ENCODE measurements around the gene RNASE13. TPM values are rescaled to one million over a fixed set of nuclear protein-coding genes. Genes with fewer than 3 reads are reported as not detected.

The RNASE13 gene
- polyA plus RNA-seq (2011; rRNA removed) (not detected in 2 replicates), polyA plus RNA-seq (2017; fragmentation: RNase III; extraction: RNeasy Plus Mini Kit Qiagen cat#74134 plus additional on column Dnase treatment) (not detected in 3 replicates), polyA minus RNA-seq (2011; rRNA and poly(A)+ RNA removed) (not detected in 2 replicates)
- polyA plus RNA-seq (2012; cell fraction: cytosol; rRNA removed) = not detected in 2 replicates
- polyA plus RNA-seq (2012; cell fraction: nucleus; rRNA removed) = not detected in 2 replicates

- TF ChIP-seq ATOH8 (CRISPR knock-in tag; IDR thresholded peaks at IDR 0.05; ENCODE audit: low read depth) (no peak), JUN (IDR thresholded peaks at IDR 0.05) (no peak), USF2 (IDR thresholded peaks at IDR 0.05) (no peak), SREBF2 (IDR thresholded peaks at IDR 0.05) (no peak), CHD4 (IDR thresholded peaks at IDR 0.05; ENCODE audit: borderline replicate concordance) (no peak), SMC3 (IDR thresholded peaks at IDR 0.05) (no peak), CBX8 (IDR thresholded peaks at IDR 0.05) (no peak), RARB (CRISPR knock-in tag; IDR thresholded peaks at IDR 0.05) (no peak), HMGXB4 (CRISPR knock-in tag; IDR thresholded peaks at IDR 0.05; ENCODE audit: borderline replicate concordance) (no peak), CHD2 (IDR thresholded peaks at IDR 0.05; ENCODE audit: low read length, partially characterized antibody) (no peak), HDAC2 (IDR thresholded peaks at IDR 0.05) (no peak), BCL3 (IDR thresholded peaks at IDR 0.05) (no peak), MYC (IDR thresholded peaks at IDR 0.05; ENCODE audit: borderline replicate concordance, low read length) (no peak), ESRRA (IDR thresholded peaks at IDR 0.05; ENCODE audit: borderline replicate concordance, low read length) (no peak), RAD21 (conservative IDR thresholded peaks at IDR 0.05 in 1 of 2, IDR thresholded peaks at IDR 0.05 in 1 of 2) (no peak), FOSL2 (IDR thresholded peaks at IDR 0.05) (no peak), FOSL2 (CRISPR knock-in tag; IDR thresholded peaks at IDR 0.05) (no peak)
- Histone ChIP-seq H3K27ac (no peak within 1 kb of the TSS), H3K9me3 (no peaks in the 10 kb centered on the region), H3K4me1 (no peaks in the 10 kb centered on the region), H3K4me2 (no peak within 1 kb of the TSS), H3K4me3 (no peak within 1 kb of the TSS)
- ChIA-PET POLR2A (no interaction called here), CTCF (interaction anchor here (1.1 to 12.5 kb wide), 8 partner anchors 8 to 75 kb away, joined by 3 to 210 read pairs (median 8); no protein-coding TSS in a partner anchor)
- 30% methylated on average over 5 of the region's 5 CpGs for whole genome bisulfite sequencing (ENCODE audit: missing lambda C conversion rate)
- FAIRE-seq = no peak
- no peak for DNase-seq (ENCODE audit: low read depth in 1 of 2, low spot score in 1 of 2)
- ATAC-seq = no peak
Measured at GRCh38 chr14:21034707-21035106, at the start of gene RNASE13. Gene RNASE13, minus strand, starts transcription at chr14:21034807. Its CDS starts 519 bp downstream, at chr14:21034288.

- 78% methylated on average over 2 of the region's 2 CpGs for WGBS (ENCODE audit: missing lambda C conversion rate)
- CTCF ChIA-PET = interaction anchor here (1.2 to 15.5 kb wide), 8 partner anchors 8 to 72 kb away, joined by 3 to 369 read pairs (median 22); partner anchors contain the start of genes ARHGEF40, TMEM253 and ZNF219
Measured at GRCh38 chr14:21084396-21084795, 49.8 kb upstream of the RNASE13 start.

More at GRCh38 chr14:21084396-21084795, 49.8 kb upstream of the RNASE13 start:
- TF ChIP-seq ATOH8 (CRISPR knock-in tag; IDR thresholded peaks at IDR 0.05; ENCODE audit: low read depth) (no peak), KDM5A (IDR thresholded peaks at IDR 0.05) (no peak), MYC (IDR thresholded peaks at IDR 0.05; ENCODE audit: borderline replicate concordance, low read length) (no peak), EHMT2 (IDR thresholded peaks at IDR 0.05; ENCODE audit: low read depth) (no peak), MAX (IDR thresholded peaks at IDR 0.05) (no peak), HOXA7 (CRISPR knock-in tag; IDR thresholded peaks at IDR 0.05) (no peak), POLR2AphosphoS2 (conservative IDR thresholded peaks at IDR 0.05; ENCODE audit: low read length) (no peak), ZSCAN20 (CRISPR knock-in tag; IDR thresholded peaks at IDR 0.05) (no peak), JUN (IDR thresholded peaks at IDR 0.05) (no peak), CBX2 (IDR thresholded peaks at IDR 0.05; ENCODE audit: borderline replicate concordance, low read depth) (no peak), JUNB (IDR thresholded peaks at IDR 0.05) (no peak), ESRRA (IDR thresholded peaks at IDR 0.05; ENCODE audit: borderline replicate concordance, low read length) (no peak), ZFP36 (IDR thresholded peaks at IDR 0.05; ENCODE audit: borderline replicate concordance, partially characterized antibody) (no peak), PHF8 (IDR thresholded peaks at IDR 0.05; ENCODE audit: borderline replicate concordance, low read depth) (no peak), HOXB5 (CRISPR knock-in tag; IDR thresholded peaks at IDR 0.05) (no peak), HDAC2 (IDR thresholded peaks at IDR 0.05) (no peak)
- ATAC-seq = no peak
- POLR2A ChIA-PET = no interaction called here
- Histone ChIP-seq H3K4me1 (peaks cover 17% of the 10 kb centered on the region; the same call in 1 of the 3 replicates), H3K4me2 (no peak overlapping the region), H3K4me3 (no peak overlapping the region), H3K9me3 (no peaks in the 10 kb centered on the region), H3K27ac (no peak overlapping the region)
- DNase-seq (ENCODE audit: low read depth in 1 of 2, low spot score in 1 of 2) = no peak
- FAIRE-seq = no peak

Measured in A549 (cell line).